K562 (cell line): ENCODE results near the gene ZNHIT6. TPM values are rescaled to one million over a fixed set of nuclear protein-coding genes. Genes with fewer than 3 reads are reported as not detected.

ENCODE experiments used
- ATAC-seq: fragments of 200-7000 bp; cut with Tn5 transposase; 3 replicates; pipeline ENCODE4 v1.9.1; 2020; ENCODE audit warnings: moderate library complexity
- BruUV-seq: library from RNA; stranded (reverse); fragments of 400-500 nt; replicated peaks from 2 replicates; lab custom pipeline; 2021; lab: Mats Ljungman, UMichigan
- CTCF ChIA-PET: fragments of 300-600 bp; formaldehyde crosslinking; extraction: SDS; loops from one replicate; lab custom pipeline; 2021; ENCODE audit warnings: low intra/inter-chr PET ratio; lab: Yijun Ruan, JAX
- POLR2A ChIA-PET: fragments of 300-600, 350-650 bp; sonication (Branson Sonifier 250); formaldehyde crosslinking; extraction: SDS; loops from one replicate; lab custom pipeline; 2021; ENCODE audit warnings: antibody characterized with exemption, inconsistent platforms; lab: Yijun Ruan, JAX
- DNase-seq, 4 experiments: peaks; one replicate each; pipeline versions ENCODE4 v3.0.0 to v3.0.0-alpha.2; 2011 to 2018; ENCODE audit warnings: low spot score in 3 of 4, mixed read lengths in 3 of 4; ENCODE audit errors: extremely low read depth in 1 of 4
- FAIRE-seq: peaks from 2 replicates; lab custom pipeline; 2011; peaks lifted over from hg19 to GRCh38; lab: Jason Lieb, UNC
- H2AFZ ChIP-seq: 2 replicates; pipeline ENCODE4 v1.6.0; 2011; ENCODE audit warnings: low read depth, low read length, control low read depth, inconsistent platforms
- H3K27ac ChIP-seq: fragments of 200-600 bp; 3 replicates; pipeline ENCODE4 v1.8.0; 2011; ENCODE audit warnings: low read depth, mild to moderate bottlenecking, control low read depth, inconsistent platforms, low read length, moderate library complexity, mixed read lengths; ENCODE audit errors: extremely low read depth
- H3K27me3 ChIP-seq, 2 experiments: fragments of 300-600 bp in 1 of 2; 2 replicates in 1 of 2; 3 replicates in 1 of 2; pipeline versions ENCODE4 v1.6.0 to v1.8.0; 2011; ENCODE audit warnings: inconsistent platforms in 2 of 2, low read length in 2 of 2, mild to moderate bottlenecking in 1 of 2, mixed read lengths in 1 of 2, moderate library complexity in 1 of 2; ENCODE audit not compliant: control insufficient read depth in 2 of 2, insufficient read depth in 2 of 2
- H3K36me3 ChIP-seq: fragments of 300-600 bp; 3 replicates; pipeline ENCODE4 v1.8.0; 2011; ENCODE audit warnings: mild to moderate bottlenecking, low read length, inconsistent platforms; ENCODE audit not compliant: control insufficient read depth, insufficient read depth
- H3K4me1 ChIP-seq, 2 experiments: fragments of 200-600 bp in 1 of 2; replicated peaks in 1 of 2; 2 replicates in 1 of 2; 3 replicates in 1 of 2; pipeline versions ENCODE4 v1.5.1 to v1.8.0; 2011; ENCODE audit warnings: inconsistent platforms in 2 of 2, low read length in 2 of 2, mild to moderate bottlenecking in 1 of 2, mixed read lengths in 1 of 2, moderate library complexity in 1 of 2; ENCODE audit not compliant: control insufficient read depth in 2 of 2, insufficient read depth in 2 of 2
- H3K4me2 ChIP-seq: 2 replicates; pipeline ENCODE4 v1.6.1; 2011; ENCODE audit warnings: low read length, control low read depth, inconsistent platforms, mixed read lengths; ENCODE audit not compliant: insufficient read depth
- H3K4me3 ChIP-seq: fragments of 200-600 bp; sonication (generic), shearing (Covaris generic); 2 replicates; pipeline ENCODE4 v1.5.1; 2016; ENCODE audit warnings: control low read depth, inconsistent platforms
- H3K79me2 ChIP-seq: fragments of 200-600 bp; 3 replicates; pipeline ENCODE4 v1.8.0; 2011; ENCODE audit warnings: low read length, inconsistent platforms; ENCODE audit not compliant: control insufficient read depth, insufficient read depth
- H3K9ac ChIP-seq, 2 experiments: 2 replicates each; pipeline versions ENCODE4 v1.6.0 to v1.6.1; 2011; ENCODE audit warnings: low read depth in 2 of 2, low read length in 2 of 2, control low read depth in 1 of 2, inconsistent platforms in 1 of 2, mild to moderate bottlenecking in 1 of 2, mixed read lengths in 1 of 2; ENCODE audit not compliant: insufficient read depth in 1 of 2
- H3K9me1 ChIP-seq: one replicate; pipeline ENCODE4 v1.6.0; 2011; ENCODE audit warnings: inconsistent platforms, mild to moderate bottlenecking, low read length, moderate library complexity; ENCODE audit not compliant: control insufficient read depth, insufficient read depth
- H3K9me3 ChIP-seq: replicated peaks from 2 replicates; pipeline ENCODE4 v1.5.1; 2011; ENCODE audit warnings: low read depth, low read length, inconsistent platforms; ENCODE audit not compliant: control insufficient read depth, insufficient read depth
- H4K20me1 ChIP-seq: replicated peaks from 2 replicates; pipeline ENCODE4 v1.6.1; 2011; ENCODE audit warnings: low read length, inconsistent platforms, mixed read lengths; ENCODE audit not compliant: control insufficient read depth, insufficient read depth
- ID3 ChIP-seq, 2 experiments: fragments of 250-450 bp in 1 of 2; fragments of 450-650 bp in 1 of 2; sonication (Bioruptor Pico) in 1 of 2; IDR thresholded peaks; 2 replicates each; pipeline versions ENCODE4 v1.6.1 to v1.8.0; 2016 to 2021; ENCODE audit warnings: mild to moderate bottlenecking in 2 of 2, moderate library complexity in 2 of 2, missing compliant biosample characterization in 1 of 2, missing genetic modification characterization in 1 of 2
- KDM1A ChIP-seq, 2 experiments: fragments of 450-650 bp; IDR thresholded peaks; 2 replicates each; pipeline ENCODE4 v1.6.1; 2016; ENCODE audit warnings: mild to moderate bottlenecking in 2 of 2
- NR3C1 ChIP-seq: sonication (generic); formaldehyde crosslinking; IDR thresholded peaks from 2 replicates; pipeline ENCODE4 v1.8.1; 2022; ENCODE audit warnings: missing genetic modification reagents
- PPARD ChIP-seq: fragments of 250-450 bp; sonication (Bioruptor Pico); IDR thresholded peaks from 2 replicates; pipeline ENCODE4 v1.8.0; 2022; ENCODE audit warnings: inconsistent platforms, mild to moderate bottlenecking, moderate library complexity
- SFPQ ChIP-seq: fragments of 200-400 bp; formaldehyde crosslinking; IDR thresholded peaks from 2 replicates; pipeline ENCODE4 v1.6.1; 2017; ENCODE audit warnings: mild to moderate bottlenecking, low read depth, low read length, moderate library complexity
- SIX5 ChIP-seq, 2 experiments: IDR thresholded peaks; 2 replicates each; pipeline ENCODE4 v1.6.1; 2011; ENCODE audit warnings: low read length in 2 of 2, borderline replicate concordance in 1 of 2, low read depth in 1 of 2, mild to moderate bottlenecking in 1 of 2, moderate library complexity in 1 of 2; ENCODE audit not compliant: insufficient read depth in 1 of 2
- ZNF12 ChIP-seq: sonication (generic); formaldehyde crosslinking; IDR thresholded peaks from 2 replicates; pipeline ENCODE4 v1.4.0; 2020; ENCODE audit warnings: mild to moderate bottlenecking, missing genetic modification reagents
- ZNF586 ChIP-seq: fragments of 450-650 bp; formaldehyde crosslinking; conservative IDR thresholded peaks from 2 replicates; pipeline ENCODE4 v1.4.0; 2020; ENCODE audit warnings: mild to moderate bottlenecking, moderate library complexity
- WGBS: fragments of 100-300 bp; shearing (Covaris generic); methylation state at CpG from one replicate; pipeline ENCODE4 v1.1.6; 2016; ENCODE audit warnings: low coverage, mixed read lengths; ENCODE audit not compliant: insufficient coverage; ENCODE audit errors: missing lambda C conversion rate; 5-methylcytosine and 5-hydroxymethylcytosine counted together
- in situ Hi-C: fragments of 300-500 bp; cut with MboI; formaldehyde crosslinking; loops from 4 replicates; pipeline ENCODE4 v1.15.0; 2018; ENCODE audit warnings: inconsistent platforms, mixed read lengths
- intact Hi-C: fragments of 100-400 bp; cut with micrococcal nuclease; formaldehyde crosslinking; loops from 2 replicates; pipeline ENCODE4 v1.14.2; 2022
- polyA plus RNA-seq, 8 experiments: library from polyadenylated mRNA; depleted of rRNA in 4 of 8; stranded (reverse) in 5 of 8; unstranded in 3 of 8; fragments of >200 nt; fragmentation: Nextera tagmentation in 2 of 8; fragmentation: Illumina TruSeq in 1 of 8; extraction: Ambion mirVana in 2 of 8; extraction: Trizol in 1 of 8; gene quantifications; 2 replicates each; pipeline versions ENCODE4 v1.2.1 to v1.2.3, GENCODE V29; 2011 to 2014; ENCODE audit warnings: inconsistent platforms in 1 of 8, missing spikeins in 1 of 8
- total RNA-seq, 7 experiments: library from RNA; depleted of rRNA in 6 of 7; stranded (reverse); fragments of >200 nt in 6 of 7; fragmentation: Illumina TruSeq in 2 of 7; extraction: Trizol in 2 of 7; gene quantifications; 2 replicates each; pipeline versions ENCODE4 v1.2.1 to v1.2.3, GENCODE V29; 2011 to 2021; ENCODE audit warnings: low replicate concordance in 1 of 7
- TF ChIP-seq, protein P1 (sequence below): fragments of 450-650 bp; IDR thresholded peaks from 2 replicates; pipeline ENCODE4 v1.6.1; 2017; ENCODE audit warnings: antibody characterized with exemption, mild to moderate bottlenecking

ZNHIT6 gene
- total and polyA plus RNA-seq, 9 of the 15 experiments (the other 6 are each of a cell fraction or from before 2014, with no cell fraction given): 15.4 to 37.6 (median 21.7) TPM

DNA sequence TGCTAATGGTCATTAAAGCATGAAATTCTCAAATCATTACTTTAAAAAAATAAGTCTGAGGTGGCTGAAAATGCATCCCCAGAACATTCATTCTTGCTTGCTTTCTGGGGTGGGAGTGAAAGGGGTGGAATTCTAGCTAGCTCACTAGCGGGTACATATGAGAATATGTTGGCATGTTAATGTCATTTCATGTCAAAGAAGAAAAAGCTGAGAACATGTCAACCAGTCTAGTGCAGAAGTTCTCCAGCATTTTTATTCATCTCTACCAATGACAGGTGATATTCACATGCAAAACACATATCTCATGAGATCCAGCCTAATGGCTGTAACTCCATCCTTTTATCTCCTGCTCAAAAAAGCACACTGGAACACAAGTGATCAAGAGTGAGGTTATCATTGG lies 49.1 kb downstream of the ZNHIT6 start:
- FAIRE-seq (no peak), ATAC-seq (no peak), DNase-seq (no peak)
- intact Hi-C loops: no loop called here
- Histone ChIP-seq H3K4me1 (no peaks in the 10 kb centered on the region), H3K4me2 (no peak overlapping the region), H4K20me1 (no peaks in the 10 kb centered on the region), H3K9me1 (no peaks in the 10 kb centered on the region), H3K79me2 (no peaks in the 10 kb centered on the region), H3K36me3 (peaks cover 33% of the 10 kb centered on the region; the same call in 2 of the 3 replicates), H2AFZ (no peak overlapping the region), H3K9me3 (no peaks in the 10 kb centered on the region), H3K4me3 (no peak overlapping the region), H3K9ac (no peak overlapping the region), H3K27me3 (no peaks in the 10 kb centered on the region), H3K27ac (no peak overlapping the region)
- no TSS peak for BruUV-seq
- ChIA-PET POLR2A (no interaction called here), CTCF (no interaction called here)
- 93% methylated on average over 1 of the region's 1 CpG for WGBS
- TF ChIP-seq SIX5 (IDR thresholded peaks at IDR 0.05; ENCODE audit: borderline replicate concordance in 1 of 2, insufficient read depth in 1 of 2, low read depth in 1 of 2, low read length in 2 of 2) (no peak), PPARD (CRISPR knock-in tag) (no peak), ZNF12 (CRISPR knock-in tag) (no peak), KDM1A (IDR thresholded peaks at IDR 0.05) (no peak), NR3C1 (CRISPR knock-in tag) (no peak)
- in situ Hi-C loops: no loop called here

- no peak overlapping the region for H3K4me2 ChIP-seq
- POLR2A ChIA-PET: no interaction called here
- WGBS: 68% methylated on average over 1 of the region's 1 CpG
- TF ChIP-seq ID3 (CRISPR knock-in tag; IDR thresholded peaks at IDR 0.05): no peak
- no peak for TF ChIP-seq ID3 (tag; IDR thresholded peaks at IDR 0.05)
- no peak for TF ChIP-seq SFPQ
- TF ChIP-seq, protein P1, sequence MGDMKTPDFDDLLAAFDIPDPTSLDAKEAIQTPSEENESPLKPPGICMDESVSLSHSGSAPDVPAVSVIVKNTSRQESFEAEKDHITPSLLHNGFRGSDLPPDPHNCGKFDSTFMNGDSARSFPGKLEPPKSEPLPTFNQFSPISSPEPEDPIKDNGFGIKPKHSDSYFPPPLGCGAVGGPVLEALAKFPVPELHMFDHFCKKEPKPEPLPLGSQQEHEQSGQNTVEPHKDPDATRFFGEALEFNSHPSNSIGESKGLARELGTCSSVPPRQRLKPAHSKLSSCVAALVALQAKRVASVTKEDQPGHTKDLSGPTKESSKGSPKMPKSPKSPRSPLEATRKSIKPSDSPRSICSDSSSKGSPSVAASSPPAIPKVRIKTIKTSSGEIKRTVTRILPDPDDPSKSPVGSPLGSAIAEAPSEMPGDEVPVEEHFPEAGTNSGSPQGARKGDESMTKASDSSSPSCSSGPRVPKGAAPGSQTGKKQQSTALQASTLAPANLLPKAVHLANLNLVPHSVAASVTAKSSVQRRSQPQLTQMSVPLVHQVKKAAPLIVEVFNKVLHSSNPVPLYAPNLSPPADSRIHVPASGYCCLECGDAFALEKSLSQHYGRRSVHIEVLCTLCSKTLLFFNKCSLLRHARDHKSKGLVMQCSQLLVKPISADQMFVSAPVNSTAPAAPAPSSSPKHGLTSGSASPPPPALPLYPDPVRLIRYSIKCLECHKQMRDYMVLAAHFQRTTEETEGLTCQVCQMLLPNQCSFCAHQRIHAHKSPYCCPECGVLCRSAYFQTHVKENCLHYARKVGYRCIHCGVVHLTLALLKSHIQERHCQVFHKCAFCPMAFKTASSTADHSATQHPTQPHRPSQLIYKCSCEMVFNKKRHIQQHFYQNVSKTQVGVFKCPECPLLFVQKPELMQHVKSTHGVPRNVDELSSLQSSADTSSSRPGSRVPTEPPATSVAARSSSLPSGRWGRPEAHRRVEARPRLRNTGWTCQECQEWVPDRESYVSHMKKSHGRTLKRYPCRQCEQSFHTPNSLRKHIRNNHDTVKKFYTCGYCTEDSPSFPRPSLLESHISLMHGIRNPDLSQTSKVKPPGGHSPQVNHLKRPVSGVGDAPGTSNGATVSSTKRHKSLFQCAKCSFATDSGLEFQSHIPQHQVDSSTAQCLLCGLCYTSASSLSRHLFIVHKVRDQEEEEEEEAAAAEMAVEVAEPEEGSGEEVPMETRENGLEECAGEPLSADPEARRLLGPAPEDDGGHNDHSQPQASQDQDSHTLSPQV: no peak
- TF ChIP-seq ZNF586: no peak
Observed at GRCh38 chr1:85656948-85657347, 51.3 kb downstream of the ZNHIT6 start.

More at GRCh38 chr1:85656948-85657347, 51.3 kb downstream of the ZNHIT6 start:
- H4K20me1 ChIP-seq: no peaks in the 10 kb centered on the region
- H3K79me2 ChIP-seq: no peaks in the 10 kb centered on the region
- in situ Hi-C loops: no loop called here
- H3K9me1 ChIP-seq: no peaks in the 10 kb centered on the region
- FAIRE-seq (no peak), ATAC-seq (no peak), DNase-seq (no peak)
- no peaks in the 10 kb centered on the region for H3K27me3 ChIP-seq
- peaks cover 43% of the 10 kb centered on the region; the same call in 2 of the 3 replicates for H3K36me3 ChIP-seq
- CTCF ChIA-PET: no interaction called here
- intact Hi-C loops: no loop called here
- H3K9me3 ChIP-seq: no peaks in the 10 kb centered on the region
- H3K4me1 ChIP-seq: no peaks in the 10 kb centered on the region
- H3K9ac ChIP-seq: no peak overlapping the region
- BruUV-seq: no TSS peak
- no peak overlapping the region for H3K27ac ChIP-seq
- no peak overlapping the region for H2AFZ ChIP-seq
- H3K4me3 ChIP-seq: no peak overlapping the region
